Esophagus squamous epithelium (tissue), 4 donors: ENCODE data around the gene GRPEL1.

ENCODE experiments used
- CTCF ChIP-seq, 6 experiments: fragments of 450-650 bp in 4 of 6; fragments of 200-600 bp in 2 of 6; sonication (generic) in 2 of 6; IDR thresholded peaks; one replicate each; pipeline ENCODE4 v1.5.1; 2016 to 2019; ENCODE audit warnings: antibody characterized with exemption in 6 of 6, mild to moderate bottlenecking in 4 of 6, moderate library complexity in 4 of 6
- POLR2A ChIP-seq, 4 donors: fragments of 450-650 bp; IDR thresholded peaks; one replicate each; pipeline ENCODE4 v1.6.1; 2017; ENCODE audit warnings: antibody characterized with exemption in 4 of 4, mild to moderate bottlenecking in 4 of 4, moderate library complexity in 3 of 4

- no peak for TF ChIP-seq CTCF (IDR thresholded peaks at IDR 0.05)
- no peak for TF ChIP-seq POLR2A (IDR thresholded peaks at IDR 0.05)
Observed at GRCh38 chr4:7031558-7032449, 36.1 kb downstream of the GRPEL1 start.
